NCI-H2196 treated with DMSO at 0.1 percent for 48 hours (cell line): ENCODE data around the gene SYT7.

Experiments
- DNase-seq: peaks from one replicate; lab custom pipeline; 2025; ENCODE audit not compliant: unreplicated experiment; lab: John Stamatoyannopoulos, UW

Gene SYT7

GRCh38 chr11:61609000-61609979 lies 28.4 kb upstream of the SYT7 start:
- no peak for DNase-seq

- no peak for DNase-seq
These were observed 27.2 kb upstream of the SYT7 start for GRCh38 chr11:61607920-61608599.

GRCh38 chr11:61607426-61607825 lies 26.6 kb upstream of the SYT7 start:
- no peak for DNase-seq

- DNase-seq: no peak
These were observed 22.8 kb upstream of the SYT7 start for GRCh38 chr11:61603667-61604066.

GRCh38 chr11:61602775-61603569 lies 22.1 kb upstream of the SYT7 start:
- DNase-seq: no peak

- DNase-seq: no peak
These were observed 20.6 kb upstream of the SYT7 start for GRCh38 chr11:61601512-61601911.

GRCh38 chr11:61599968-61600710 lies 19.3 kb upstream of the SYT7 start:
- DNase-seq: no peak

- no peak for DNase-seq
These were observed 18.3 kb upstream of the SYT7 start for GRCh38 chr11:61598886-61599868.

GRCh38 chr11:61598374-61598773 lies 17.5 kb upstream of the SYT7 start:
- no peak for DNase-seq

GRCh38 chr11:61596990-61597389 lies 16.1 kb upstream of the SYT7 start:
- no peak for DNase-seq

GRCh38 chr11:61596542-61596941 lies 15.7 kb upstream of the SYT7 start:
- DNase-seq: no peak

GRCh38 chr11:61594907-61595257 lies 14.0 kb upstream of the SYT7 start:
- DNase-seq: no peak

- no peak for DNase-seq
These were observed 12.3 kb upstream of the SYT7 start for GRCh38 chr11:61593151-61593550.

- no peak for DNase-seq
These were observed 11.3 kb upstream of the SYT7 start for GRCh38 chr11:61592176-61592575.

- no peak for DNase-seq
These were observed 9.1 kb upstream of the SYT7 start for GRCh38 chr11:61589961-61590360.

- no peak for DNase-seq
These were observed 7.9 kb upstream of the SYT7 start for GRCh38 chr11:61588728-61589191.

- no peak for DNase-seq
These were observed 7.3 kb upstream of the SYT7 start for GRCh38 chr11:61587951-61588727.

- DNase-seq: no peak
These were observed 6.7 kb upstream of the SYT7 start for GRCh38 chr11:61587541-61587941.
